Thymus (tissue), 11 donors: ENCODE results near the gene SHC3. TPM values are rescaled to one million over a fixed set of nuclear protein-coding genes. Genes with fewer than 3 reads are reported as not detected.

ENCODE experiments used
- DNase-seq, 9 donors: peaks; one replicate each; pipeline ENCODE4 v3.0.0-alpha.2; 2013; ENCODE audit warnings: low spot score in 9 of 9, low read depth in 6 of 9, missing footprints in 1 of 9
- H3K27ac ChIP-seq, 2 donors: one replicate each; pipeline ENCODE4 v1.5.1; 2013; ENCODE audit warnings: control low read depth in 1 of 2, low read depth in 1 of 2, low read length in 1 of 2, mild to moderate bottlenecking in 1 of 2, moderate library complexity in 1 of 2
- H3K27me3 ChIP-seq, 2 donors: one replicate each; pipeline ENCODE4 v1.5.1; 2013; ENCODE audit warnings: low read length in 1 of 2; ENCODE audit not compliant: control insufficient read depth in 2 of 2, insufficient read depth in 1 of 2
- H3K36me3 ChIP-seq, 2 donors: one replicate each; pipeline ENCODE4 v1.5.1; 2013; ENCODE audit warnings: low read length in 1 of 2, mild to moderate bottlenecking in 1 of 2, moderate library complexity in 1 of 2; ENCODE audit not compliant: control insufficient read depth in 2 of 2, insufficient read depth in 2 of 2
- H3K4me1 ChIP-seq, 2 donors: one replicate each; pipeline ENCODE4 v1.5.1; 2013; ENCODE audit warnings: low read length in 2 of 2; ENCODE audit not compliant: control insufficient read depth in 2 of 2, insufficient read depth in 2 of 2
- H3K4me3 ChIP-seq, 2 donors: one replicate each; pipeline ENCODE4 v1.5.1; 2013; ENCODE audit warnings: low read length in 2 of 2, control low read depth in 1 of 2, mild to moderate bottlenecking in 1 of 2
- H3K9me3 ChIP-seq, 2 donors: one replicate each; pipeline ENCODE4 v1.5.1; 2013; ENCODE audit warnings: low read length in 1 of 2, mild to moderate bottlenecking in 1 of 2; ENCODE audit not compliant: control insufficient read depth in 2 of 2, insufficient read depth in 1 of 2
- WGBS: extraction: QIAGEN DNeasy Blood & Tissue Kit; methylation state at CpG from one replicate; pipeline ENCODE4 v1.1.7; 2013; 5-methylcytosine and 5-hydroxymethylcytosine counted together
- polyA plus RNA-seq: library from polyadenylated mRNA; stranded (reverse); fragments of 200-250 nt; gene quantifications from one replicate; pipeline ENCODE4 v1.2.3, GENCODE V29; 2013
- total RNA-seq: library from RNA; stranded (reverse); fragments of 120-200 nt; gene quantifications from one replicate; pipeline ENCODE4 v1.2.4, GENCODE V29; 2013
- donor health status: healthy.

Gene SHC3
- total and polyA plus RNA-seq, 2 donors: 0.05 to 0.16 TPM

DNA sequence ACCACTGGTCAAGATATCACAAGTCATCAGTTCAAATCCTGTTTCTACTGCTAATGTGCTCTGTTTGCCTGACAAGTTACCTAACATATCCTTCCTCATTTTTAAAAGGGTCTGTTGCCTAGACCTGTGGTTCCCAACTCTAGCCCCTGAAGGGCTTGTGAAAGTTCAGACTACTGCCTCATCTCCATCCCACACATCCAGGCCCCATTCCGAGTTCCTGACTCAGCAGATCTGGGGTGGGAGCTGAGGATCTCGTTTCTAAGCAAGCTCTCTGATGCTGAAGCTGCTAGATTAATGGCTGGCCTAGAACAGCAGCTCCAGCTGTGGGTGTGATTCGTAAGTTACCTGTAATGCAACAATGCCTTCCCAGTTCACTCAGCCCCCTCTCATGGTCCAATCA, 154.9 kb downstream of the SHC3 start:
- Histone ChIP-seq H3K36me3 (no peaks in the 10 kb centered on the region), H3K4me3 (no peak overlapping the region), H3K9me3 (no peaks in the 10 kb centered on the region), H3K4me1 (no peaks in the 10 kb centered on the region), H3K27me3 (no peaks in the 10 kb centered on the region), H3K27ac (no peak overlapping the region)
- DNase-seq: no peak
- WGBS: 88% methylated on average over 3 of the region's 3 CpGs

DNA sequence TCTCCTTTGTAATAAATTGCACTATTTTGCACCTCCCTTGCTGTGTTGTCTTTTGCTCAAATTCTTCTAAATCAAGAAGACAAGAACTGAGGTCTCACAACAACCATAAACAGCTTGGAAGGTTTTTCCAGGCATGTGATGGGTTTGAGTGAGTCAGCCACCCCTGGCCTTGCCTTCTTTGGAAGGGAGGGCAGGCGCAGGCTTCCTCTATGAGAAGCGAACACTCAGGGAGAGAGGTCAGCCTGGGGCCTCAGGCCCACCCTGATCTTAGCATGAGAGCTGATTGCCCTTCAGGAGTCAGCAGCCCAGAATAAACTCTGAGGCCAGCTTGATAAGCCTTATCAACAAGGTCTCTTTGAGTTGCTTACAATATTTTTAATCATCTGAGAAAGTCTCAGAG, 155.7 kb downstream of the SHC3 start:
- H3K4me1 ChIP-seq: no peaks in the 10 kb centered on the region
- H3K4me3 ChIP-seq: no peak overlapping the region
- no peaks in the 10 kb centered on the region for H3K9me3 ChIP-seq
- 93% methylated on average over 2 of the region's 2 CpGs for WGBS
- H3K27me3 ChIP-seq: no peaks in the 10 kb centered on the region
- no peaks in the 10 kb centered on the region for H3K36me3 ChIP-seq
- H3K27ac ChIP-seq: no peak overlapping the region
- no peak for DNase-seq

DNA sequence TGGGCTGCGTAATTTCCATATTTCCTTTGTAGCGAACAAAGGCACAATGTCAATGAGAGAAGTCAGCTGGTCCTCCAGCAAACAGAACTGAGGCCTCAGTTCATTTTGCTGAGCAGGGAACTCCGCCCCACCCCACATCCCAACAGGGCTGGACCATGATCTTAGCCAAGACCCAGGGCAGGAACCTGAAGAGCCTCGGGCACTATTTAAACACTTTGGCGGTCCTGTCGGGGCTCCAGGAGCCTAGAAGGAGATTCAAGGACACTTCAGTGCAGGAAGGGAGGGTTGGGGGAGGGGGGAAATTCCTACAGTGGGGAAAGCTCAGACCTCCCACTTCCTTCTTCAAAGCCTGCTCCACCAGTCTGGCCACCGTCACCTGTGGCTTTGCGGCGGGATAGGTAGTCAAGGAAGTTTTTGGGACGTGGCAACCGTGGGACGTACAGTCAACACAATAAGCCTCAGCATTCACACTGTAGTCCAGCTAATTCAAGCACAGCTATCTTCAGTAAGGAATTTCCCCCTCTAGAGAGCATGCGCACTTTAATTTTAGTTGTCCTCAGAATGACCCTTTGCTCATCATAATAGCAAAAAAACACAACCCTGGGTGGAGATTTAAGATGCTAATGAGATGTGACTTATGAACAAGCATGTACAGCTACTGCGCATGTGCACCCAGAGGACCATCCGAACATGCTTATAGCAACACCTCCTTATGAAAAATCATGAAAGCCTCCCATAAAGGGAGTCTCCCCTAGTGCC, 156.4 kb downstream of the SHC3 start:
- no peak overlapping the region for H3K27ac ChIP-seq
- H3K4me1 ChIP-seq: no peaks in the 10 kb centered on the region
- no peaks in the 10 kb centered on the region for H3K36me3 ChIP-seq
- no peaks in the 10 kb centered on the region for H3K9me3 ChIP-seq
- no peak for DNase-seq
- no peak overlapping the region for H3K4me3 ChIP-seq
- 86% methylated on average over 15 of the region's 15 CpGs for WGBS
- no peaks in the 10 kb centered on the region for H3K27me3 ChIP-seq

DNA sequence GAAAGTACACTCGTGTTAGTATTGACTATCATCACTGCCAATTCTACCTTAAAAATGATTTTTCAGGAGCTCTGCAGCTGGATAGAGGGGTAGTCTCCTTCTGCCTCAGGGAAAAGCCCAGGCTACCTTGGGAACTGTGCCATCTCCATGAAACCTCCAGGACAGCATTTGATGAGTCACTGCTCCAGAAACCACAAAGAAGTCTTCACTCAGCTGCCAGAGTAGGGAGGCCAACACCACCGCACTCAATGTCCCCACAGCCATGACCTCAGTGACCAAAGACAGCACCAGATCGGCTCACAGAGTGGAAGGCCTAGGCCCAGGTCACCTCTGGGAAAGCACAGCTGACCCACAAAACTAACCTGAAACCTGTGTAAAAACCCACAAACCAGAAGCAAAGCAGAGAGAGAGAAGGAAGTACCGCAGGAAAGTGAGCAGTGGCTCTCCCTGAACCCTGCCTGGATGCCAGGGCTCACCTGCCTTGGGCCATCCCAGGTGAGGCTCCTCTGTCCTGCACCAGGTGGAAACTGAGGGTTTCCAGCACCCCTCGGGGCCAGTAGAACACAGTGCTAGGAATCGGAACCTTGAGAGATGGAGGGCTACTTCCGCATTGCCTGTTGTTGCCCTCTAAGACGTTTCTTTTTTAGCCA, 157.3 kb downstream of the SHC3 start:
- WGBS: 92% methylated on average over 8 of the region's 8 CpGs
- Histone ChIP-seq H3K27me3 (no peaks in the 10 kb centered on the region), H3K9me3 (no peaks in the 10 kb centered on the region), H3K36me3 (no peaks in the 10 kb centered on the region), H3K27ac (no peak overlapping the region), H3K4me3 (no peak overlapping the region), H3K4me1 (no peaks in the 10 kb centered on the region)
- DNase-seq: no peak

DNA sequence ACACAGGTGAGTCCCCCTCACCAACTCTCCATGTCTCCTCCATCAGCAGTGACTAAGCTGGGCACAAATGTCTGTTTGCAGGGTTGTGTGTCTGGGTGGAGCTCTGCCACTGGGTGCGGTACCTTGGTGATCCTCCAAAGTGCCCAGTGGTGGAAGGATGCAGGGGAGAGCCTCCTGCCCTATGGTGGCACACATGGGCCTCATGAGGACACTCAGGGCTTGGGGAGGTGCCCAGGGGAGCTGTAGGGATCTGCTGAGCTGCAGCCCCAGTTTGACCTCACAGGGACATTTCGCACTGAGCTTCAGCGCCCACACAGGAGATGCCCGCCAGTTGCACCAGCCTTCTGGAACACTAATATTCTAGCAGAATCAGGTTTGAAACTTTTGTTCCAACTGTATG, 157.9 kb downstream of the SHC3 start:
- WGBS: 97% methylated on average over 4 of the region's 4 CpGs
- no peaks in the 10 kb centered on the region for H3K36me3 ChIP-seq
- DNase-seq: no peak
- no peak overlapping the region for H3K27ac ChIP-seq
- H3K9me3 ChIP-seq: no peaks in the 10 kb centered on the region
- H3K4me3 ChIP-seq: no peak overlapping the region
- H3K27me3 ChIP-seq: no peaks in the 10 kb centered on the region
- H3K4me1 ChIP-seq: no peaks in the 10 kb centered on the region

DNA sequence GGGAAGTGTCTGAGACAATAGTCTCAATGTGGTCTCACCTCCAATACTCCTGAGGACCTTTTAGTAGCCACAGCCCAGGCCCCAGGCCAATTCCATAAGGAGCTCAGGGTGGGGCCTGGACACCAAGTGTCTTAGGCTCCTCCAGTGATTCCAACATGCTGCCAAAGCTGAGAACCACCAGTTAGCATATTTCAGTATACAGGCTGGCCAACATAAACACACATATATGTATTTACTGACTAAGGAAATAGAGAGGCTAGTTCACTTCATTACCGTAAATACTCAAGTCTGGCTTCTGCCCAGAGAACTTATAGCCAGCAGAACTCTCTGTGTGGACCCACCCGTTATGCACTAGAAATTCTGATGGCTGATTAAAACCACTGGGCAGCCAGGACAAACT, 163.3 kb downstream of the SHC3 start:
- H3K27me3 ChIP-seq: no peaks in the 10 kb centered on the region
- H3K9me3 ChIP-seq: no peaks in the 10 kb centered on the region
- no peak overlapping the region for H3K4me3 ChIP-seq
- no peak for DNase-seq
- no peaks in the 10 kb centered on the region for H3K4me1 ChIP-seq
- 96% methylated on average over 2 of the region's 2 CpGs for WGBS
- H3K27ac ChIP-seq: no peak overlapping the region
- H3K36me3 ChIP-seq: no peaks in the 10 kb centered on the region

DNA sequence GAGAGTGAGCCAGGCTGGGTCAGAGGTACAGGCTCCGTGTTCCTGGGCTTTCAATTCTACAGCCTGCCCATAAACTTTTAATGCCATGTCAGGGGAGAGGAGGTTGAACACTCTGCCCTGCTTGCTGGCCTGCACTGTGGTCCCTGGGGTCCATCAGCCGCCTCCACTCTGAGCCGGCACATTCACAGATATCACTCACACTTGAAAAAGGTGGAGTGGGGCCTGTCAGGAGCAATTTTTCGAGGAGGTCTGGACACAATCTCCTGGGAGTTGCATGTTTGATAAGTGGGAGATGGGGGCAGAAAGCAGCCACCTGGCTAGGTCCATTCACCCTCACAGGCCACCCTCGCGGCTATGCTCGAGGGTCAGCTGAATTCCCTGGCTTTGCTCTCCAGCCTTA, 164.5 kb downstream of the SHC3 start:
- no peak for DNase-seq

DNA sequence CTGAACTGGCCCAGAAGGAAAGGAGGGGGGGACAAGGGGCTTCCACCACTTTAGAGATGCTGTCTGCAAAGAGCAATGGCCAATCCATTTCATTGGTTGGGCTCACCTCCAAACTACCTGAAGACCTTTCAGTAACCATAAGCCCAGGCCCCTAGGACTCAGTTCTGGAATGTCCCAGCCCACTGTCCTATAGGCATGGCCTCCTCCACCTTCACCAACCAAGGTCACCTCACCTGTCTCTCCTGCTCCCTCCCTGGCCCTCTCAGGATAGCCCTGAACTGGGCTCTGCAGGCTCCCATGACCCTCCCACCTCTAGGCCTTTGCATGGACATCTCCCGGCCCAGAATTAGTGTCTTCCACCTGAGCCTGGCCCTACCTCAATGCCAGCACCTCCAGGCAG, 165.0 kb downstream of the SHC3 start:
- no peaks in the 10 kb centered on the region for H3K36me3 ChIP-seq
- no peaks in the 10 kb centered on the region for H3K4me1 ChIP-seq
- DNase-seq: no peak
- H3K27ac ChIP-seq: no peak overlapping the region
- H3K4me3 ChIP-seq: no peak overlapping the region
- H3K9me3 ChIP-seq: no peaks in the 10 kb centered on the region
- no peaks in the 10 kb centered on the region for H3K27me3 ChIP-seq
- WGBS: 96% methylated on average over 1 of the region's 1 CpG

More for the DNA sequence above, 164.5 kb downstream of the SHC3 start:
- no peak overlapping the region for H3K4me3 ChIP-seq
- no peaks in the 10 kb centered on the region for H3K9me3 ChIP-seq
- 95% methylated on average over 7 of the region's 7 CpGs for WGBS
- H3K4me1 ChIP-seq: no peaks in the 10 kb centered on the region
- no peaks in the 10 kb centered on the region for H3K27me3 ChIP-seq
- H3K27ac ChIP-seq: no peak overlapping the region
- H3K36me3 ChIP-seq: no peaks in the 10 kb centered on the region

DNA sequence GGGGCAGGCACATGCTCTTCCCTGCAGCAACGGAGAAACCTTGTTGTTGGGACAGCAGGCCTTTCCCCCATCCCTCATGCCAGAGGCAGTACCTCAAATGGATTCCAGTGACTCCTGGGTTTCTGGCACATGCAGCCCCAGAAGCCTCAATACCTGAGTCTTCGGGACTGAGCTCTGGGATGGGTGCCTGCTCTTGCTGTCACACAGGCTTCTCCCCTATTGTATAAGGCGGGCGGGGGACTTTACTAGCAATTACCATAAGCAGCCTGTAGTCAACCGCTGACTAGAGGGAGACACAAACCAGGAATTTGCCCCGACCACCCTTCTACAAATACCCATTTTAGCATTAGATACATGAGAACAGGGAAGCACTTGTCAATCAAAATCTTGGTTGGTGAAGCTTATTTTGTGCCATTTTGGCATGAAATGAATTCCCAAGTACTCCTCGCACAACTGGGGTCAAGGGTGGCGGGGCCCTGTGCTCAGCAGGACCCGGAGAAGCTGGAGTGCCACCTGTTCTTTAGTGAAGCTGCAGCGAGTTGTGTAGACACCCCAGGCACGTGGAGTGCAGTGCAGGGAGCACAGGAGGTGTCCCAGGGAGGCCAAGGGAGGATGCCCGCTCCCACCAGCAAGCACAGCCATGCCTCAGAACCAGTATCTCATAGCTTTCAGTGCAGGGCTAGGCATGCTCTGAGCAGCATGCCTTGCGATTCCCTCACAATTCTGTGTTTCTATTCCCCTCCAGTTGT, 166.2 kb downstream of the SHC3 start:
- Histone ChIP-seq H3K27me3 (no peaks in the 10 kb centered on the region), H3K9me3 (no peaks in the 10 kb centered on the region), H3K27ac (no peak overlapping the region), H3K36me3 (no peaks in the 10 kb centered on the region), H3K4me3 (no peak overlapping the region), H3K4me1 (no peaks in the 10 kb centered on the region)
- no peak for DNase-seq
- 93% methylated on average over 13 of the region's 13 CpGs for WGBS
